Measurements from ENCODE around the gene NRTN.

Gene NRTN

DNA sequence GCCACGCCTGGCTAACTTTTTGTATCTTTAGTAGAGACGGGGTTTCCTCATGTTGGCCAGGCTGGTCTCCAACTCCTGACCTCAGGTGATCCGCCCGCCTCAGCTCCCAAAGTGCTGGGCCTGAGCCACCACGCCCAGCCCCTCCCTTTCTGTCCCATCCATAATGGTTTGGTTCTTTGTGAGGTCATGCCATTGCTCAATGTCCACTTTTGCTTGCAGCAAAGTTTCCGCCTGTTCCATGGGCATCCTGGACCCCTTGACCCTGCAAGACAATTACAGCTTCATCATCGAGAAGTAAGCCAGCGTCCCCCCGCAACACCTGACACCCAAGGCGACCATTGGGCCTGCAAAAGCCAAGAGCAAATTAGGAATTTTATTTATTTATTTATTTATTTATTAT lies 36.9 kb upstream of the NRTN start:
- Histone ChIP-seq H3K27ac (replicated peaks) (no peak overlapping the region), H3K4me3 (replicated peaks; ENCODE audit: insufficient read depth, low read length) (no peak overlapping the region), H3K27me3 (ENCODE audit: insufficient read depth, poor library complexity, severe bottlenecking) (no peaks in the 10 kb centered on the region)
- DNase-seq (ENCODE audit: low read depth in 1 of 2, low spot score in 1 of 2) = no peak
- TF ChIP-seq, protein P1, sequence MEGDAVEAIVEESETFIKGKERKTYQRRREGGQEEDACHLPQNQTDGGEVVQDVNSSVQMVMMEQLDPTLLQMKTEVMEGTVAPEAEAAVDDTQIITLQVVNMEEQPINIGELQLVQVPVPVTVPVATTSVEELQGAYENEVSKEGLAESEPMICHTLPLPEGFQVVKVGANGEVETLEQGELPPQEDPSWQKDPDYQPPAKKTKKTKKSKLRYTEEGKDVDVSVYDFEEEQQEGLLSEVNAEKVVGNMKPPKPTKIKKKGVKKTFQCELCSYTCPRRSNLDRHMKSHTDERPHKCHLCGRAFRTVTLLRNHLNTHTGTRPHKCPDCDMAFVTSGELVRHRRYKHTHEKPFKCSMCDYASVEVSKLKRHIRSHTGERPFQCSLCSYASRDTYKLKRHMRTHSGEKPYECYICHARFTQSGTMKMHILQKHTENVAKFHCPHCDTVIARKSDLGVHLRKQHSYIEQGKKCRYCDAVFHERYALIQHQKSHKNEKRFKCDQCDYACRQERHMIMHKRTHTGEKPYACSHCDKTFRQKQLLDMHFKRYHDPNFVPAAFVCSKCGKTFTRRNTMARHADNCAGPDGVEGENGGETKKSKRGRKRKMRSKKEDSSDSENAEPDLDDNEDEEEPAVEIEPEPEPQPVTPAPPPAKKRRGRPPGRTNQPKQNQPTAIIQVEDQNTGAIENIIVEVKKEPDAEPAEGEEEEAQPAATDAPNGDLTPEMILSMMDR (IDR thresholded peaks at IDR 0.05; ENCODE audit: insufficient read depth, low read length) = no peak
- TF ChIP-seq, protein P2, sequence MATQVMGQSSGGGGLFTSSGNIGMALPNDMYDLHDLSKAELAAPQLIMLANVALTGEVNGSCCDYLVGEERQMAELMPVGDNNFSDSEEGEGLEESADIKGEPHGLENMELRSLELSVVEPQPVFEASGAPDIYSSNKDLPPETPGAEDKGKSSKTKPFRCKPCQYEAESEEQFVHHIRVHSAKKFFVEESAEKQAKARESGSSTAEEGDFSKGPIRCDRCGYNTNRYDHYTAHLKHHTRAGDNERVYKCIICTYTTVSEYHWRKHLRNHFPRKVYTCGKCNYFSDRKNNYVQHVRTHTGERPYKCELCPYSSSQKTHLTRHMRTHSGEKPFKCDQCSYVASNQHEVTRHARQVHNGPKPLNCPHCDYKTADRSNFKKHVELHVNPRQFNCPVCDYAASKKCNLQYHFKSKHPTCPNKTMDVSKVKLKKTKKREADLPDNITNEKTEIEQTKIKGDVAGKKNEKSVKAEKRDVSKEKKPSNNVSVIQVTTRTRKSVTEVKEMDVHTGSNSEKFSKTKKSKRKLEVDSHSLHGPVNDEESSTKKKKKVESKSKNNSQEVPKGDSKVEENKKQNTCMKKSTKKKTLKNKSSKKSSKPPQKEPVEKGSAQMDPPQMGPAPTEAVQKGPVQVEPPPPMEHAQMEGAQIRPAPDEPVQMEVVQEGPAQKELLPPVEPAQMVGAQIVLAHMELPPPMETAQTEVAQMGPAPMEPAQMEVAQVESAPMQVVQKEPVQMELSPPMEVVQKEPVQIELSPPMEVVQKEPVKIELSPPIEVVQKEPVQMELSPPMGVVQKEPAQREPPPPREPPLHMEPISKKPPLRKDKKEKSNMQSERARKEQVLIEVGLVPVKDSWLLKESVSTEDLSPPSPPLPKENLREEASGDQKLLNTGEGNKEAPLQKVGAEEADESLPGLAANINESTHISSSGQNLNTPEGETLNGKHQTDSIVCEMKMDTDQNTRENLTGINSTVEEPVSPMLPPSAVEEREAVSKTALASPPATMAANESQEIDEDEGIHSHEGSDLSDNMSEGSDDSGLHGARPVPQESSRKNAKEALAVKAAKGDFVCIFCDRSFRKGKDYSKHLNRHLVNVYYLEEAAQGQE (IDR thresholded peaks at IDR 0.05; ENCODE audit: insufficient replicate concordance, low read depth) = no peak
- TF ChIP-seq POLR2AphosphoS5 (IDR thresholded peaks at IDR 0.05; ENCODE audit: low read depth) = no peak
- no peak for TF ChIP-seq GABPA (IDR thresholded peaks at IDR 0.05; ENCODE audit: low read depth)
- no peak for TF ChIP-seq SPI1 (IDR thresholded peaks at IDR 0.05; ENCODE audit: borderline replicate concordance, low read depth)

DNA sequence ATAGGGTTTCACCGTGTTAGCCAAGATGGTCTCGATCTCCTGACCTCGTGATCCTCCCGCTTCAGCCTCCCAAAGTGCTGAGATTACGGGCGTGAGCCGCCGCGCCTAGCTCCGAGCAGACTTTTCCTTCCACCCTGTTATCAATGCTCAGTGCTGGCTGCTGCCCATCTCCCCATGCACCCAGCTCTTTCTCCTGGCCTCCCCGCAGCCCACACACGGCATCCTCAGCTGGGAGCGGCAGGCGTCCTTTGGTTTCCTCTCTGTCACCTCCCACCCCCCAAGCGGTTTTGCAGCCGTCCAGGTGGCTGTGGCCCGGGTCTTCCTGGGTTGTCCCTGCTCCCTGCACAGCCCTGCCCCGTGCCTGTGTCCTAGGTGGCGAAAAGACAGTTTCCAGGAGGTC lies 32.5 kb upstream of the NRTN start:
- Histone ChIP-seq H3K4me3 (replicated peaks; ENCODE audit: insufficient read depth, low read length) (no peak overlapping the region), H3K27me3 (ENCODE audit: insufficient read depth, poor library complexity, severe bottlenecking) (no peaks in the 10 kb centered on the region), H3K27ac (replicated peaks) (no peak overlapping the region)
- DNase-seq (ENCODE audit: low read depth in 1 of 2, low spot score in 1 of 2) = no peak
- no peak for TF ChIP-seq SPI1 (IDR thresholded peaks at IDR 0.05; ENCODE audit: borderline replicate concordance, low read depth)
- TF ChIP-seq POLR2AphosphoS5 (IDR thresholded peaks at IDR 0.05; ENCODE audit: low read depth) = no peak
- TF ChIP-seq, protein P1 (IDR thresholded peaks at IDR 0.05; ENCODE audit: insufficient read depth, low read length) = no peak
- TF ChIP-seq, protein P2 (IDR thresholded peaks at IDR 0.05; ENCODE audit: insufficient replicate concordance, low read depth) = no peak
- TF ChIP-seq GABPA (IDR thresholded peaks at IDR 0.05; ENCODE audit: low read depth) = no peak

GRCh38 chr19:5773276-5773675 lies 31.6 kb upstream of the NRTN start:
- Histone ChIP-seq H3K4me3 (replicated peaks; ENCODE audit: insufficient read depth, low read length) (no peak overlapping the region), H3K27me3 (ENCODE audit: insufficient read depth, poor library complexity, severe bottlenecking) (no peaks in the 10 kb centered on the region), H3K27ac (replicated peaks) (no peak overlapping the region)
- no peak for TF ChIP-seq SPI1 (IDR thresholded peaks at IDR 0.05; ENCODE audit: borderline replicate concordance, low read depth)
- no peak for TF ChIP-seq GABPA (IDR thresholded peaks at IDR 0.05; ENCODE audit: low read depth)
- no peak for DNase-seq (ENCODE audit: low read depth in 1 of 2, low spot score in 1 of 2)

DNA sequence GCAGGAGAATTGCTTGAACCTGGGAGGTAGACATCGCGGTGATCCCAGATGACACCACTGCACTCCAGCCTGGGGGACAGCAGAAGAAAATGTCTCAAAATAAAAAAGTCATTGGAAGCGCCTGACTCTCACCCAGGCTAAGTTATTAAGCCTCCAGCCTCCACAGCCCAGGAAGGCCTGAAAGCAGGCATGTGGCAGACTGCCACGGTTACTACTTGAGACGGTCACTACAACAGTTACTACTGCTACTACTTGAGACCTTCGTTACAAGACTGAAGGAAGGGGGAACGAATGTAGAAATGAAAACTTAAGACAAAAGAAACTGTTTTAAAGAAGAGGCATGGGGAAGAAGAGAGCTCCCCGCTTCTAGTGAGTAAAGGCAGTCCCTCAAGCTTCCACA lies 29.9 kb upstream of the NRTN start:
- Histone ChIP-seq H3K4me3 (replicated peaks; ENCODE audit: insufficient read depth, low read length) (no peak overlapping the region), H3K27me3 (ENCODE audit: insufficient read depth, poor library complexity, severe bottlenecking) (no peaks in the 10 kb centered on the region), H3K27ac (replicated peaks) (no peak overlapping the region)
- no peak for TF ChIP-seq SPI1 (IDR thresholded peaks at IDR 0.05; ENCODE audit: borderline replicate concordance, low read depth)
- no peak for TF ChIP-seq POLR2AphosphoS5 (IDR thresholded peaks at IDR 0.05; ENCODE audit: low read depth)
- TF ChIP-seq, protein P1 (IDR thresholded peaks at IDR 0.05; ENCODE audit: insufficient read depth, low read length) = no peak
- TF ChIP-seq GABPA (IDR thresholded peaks at IDR 0.05; ENCODE audit: low read depth) = no peak
- TF ChIP-seq, protein P2 (IDR thresholded peaks at IDR 0.05; ENCODE audit: insufficient replicate concordance, low read depth) = no peak
- DNase-seq (ENCODE audit: low read depth in 1 of 2, low spot score in 1 of 2) = no peak
